Lower leg skin (tissue), 4 donors: ENCODE measurements around the gene SORCS2. TPM values are rescaled to one million over a fixed set of nuclear protein-coding genes. Genes with fewer than 3 reads are reported as not detected.

Experiments used
- DNase-seq, 2 donors: peaks; one replicate each; pipeline ENCODE4 v3.0.0-alpha.2; 2019; ENCODE audit warnings: low spot score in 2 of 2
- H3K4me3 ChIP-seq: fragments of 200-600 bp; sonication (generic); 2 replicates; pipeline ENCODE4 v1.5.1; 2017; ENCODE audit warnings: mild to moderate bottlenecking, low read depth; ENCODE audit not compliant: poor library complexity, severe bottlenecking
- POLR2A ChIP-seq, 2 donors: fragments of 450-650 bp; IDR thresholded peaks; one replicate each; pipeline ENCODE4 v1.6.1; 2016 to 2017; ENCODE audit warnings: antibody characterized with exemption in 2 of 2, mild to moderate bottlenecking in 1 of 2, moderate library complexity in 1 of 2
- WGBS, 2 donors: methylation state at CpG; one replicate each; pipeline ENCODE4 v1.1.5; 2018; 5-methylcytosine and 5-hydroxymethylcytosine counted together
- intact Hi-C: fragments of 100-400 bp; cut with DNase I; formaldehyde crosslinking; loops from one replicate; pipeline ENCODE4 v1.15.0; 2023; ENCODE audit warnings: low total_unique reads
- total RNA-seq, 4 donors: library from RNA; depleted of rRNA; stranded (reverse); fragments of >200 nt; gene quantifications; one replicate each; pipeline ENCODE4 v1.1.0, GENCODE V29; 2016
- TF ChIP-seq, protein P1 (sequence below), 3 donors: fragments of 450-650 bp; IDR thresholded peaks; one replicate each; pipeline ENCODE4 v1.5.1; 2016; ENCODE audit warnings: antibody characterized with exemption in 3 of 3, mild to moderate bottlenecking in 3 of 3, moderate library complexity in 2 of 3

Gene SORCS2
- total RNA-seq, 4 donors from 2014 or later = 1.1 to 6.4 (median 1.5) TPM

DNA sequence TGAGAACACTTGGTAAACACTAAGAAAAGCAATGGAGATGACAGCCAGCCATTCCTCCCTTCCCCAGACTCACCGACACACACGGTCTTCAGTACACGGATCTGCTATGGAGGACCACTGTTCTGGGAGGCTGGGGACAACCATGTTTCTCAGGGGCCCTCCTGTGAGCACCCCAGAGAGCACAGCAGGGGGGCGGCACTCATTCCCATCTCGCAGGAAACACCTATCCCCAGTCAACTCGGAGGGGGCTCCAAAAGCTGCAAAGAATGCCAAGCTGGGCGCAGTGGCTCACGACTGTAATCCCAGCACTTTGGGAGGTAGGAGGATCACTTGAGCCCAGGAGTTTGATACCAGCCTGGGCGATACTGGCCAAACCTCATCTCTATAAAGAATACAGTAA is 575.2 kb downstream of the SORCS2 start:
- DNase-seq = no peak
- TF ChIP-seq, protein P1, sequence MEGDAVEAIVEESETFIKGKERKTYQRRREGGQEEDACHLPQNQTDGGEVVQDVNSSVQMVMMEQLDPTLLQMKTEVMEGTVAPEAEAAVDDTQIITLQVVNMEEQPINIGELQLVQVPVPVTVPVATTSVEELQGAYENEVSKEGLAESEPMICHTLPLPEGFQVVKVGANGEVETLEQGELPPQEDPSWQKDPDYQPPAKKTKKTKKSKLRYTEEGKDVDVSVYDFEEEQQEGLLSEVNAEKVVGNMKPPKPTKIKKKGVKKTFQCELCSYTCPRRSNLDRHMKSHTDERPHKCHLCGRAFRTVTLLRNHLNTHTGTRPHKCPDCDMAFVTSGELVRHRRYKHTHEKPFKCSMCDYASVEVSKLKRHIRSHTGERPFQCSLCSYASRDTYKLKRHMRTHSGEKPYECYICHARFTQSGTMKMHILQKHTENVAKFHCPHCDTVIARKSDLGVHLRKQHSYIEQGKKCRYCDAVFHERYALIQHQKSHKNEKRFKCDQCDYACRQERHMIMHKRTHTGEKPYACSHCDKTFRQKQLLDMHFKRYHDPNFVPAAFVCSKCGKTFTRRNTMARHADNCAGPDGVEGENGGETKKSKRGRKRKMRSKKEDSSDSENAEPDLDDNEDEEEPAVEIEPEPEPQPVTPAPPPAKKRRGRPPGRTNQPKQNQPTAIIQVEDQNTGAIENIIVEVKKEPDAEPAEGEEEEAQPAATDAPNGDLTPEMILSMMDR (IDR thresholded peaks at IDR 0.05) = no peak
- no peak for TF ChIP-seq POLR2A (IDR thresholded peaks at IDR 0.05)
- intact Hi-C loops = no loop called here
- 71 to 87% methylated on average over 9 of the region's 9 CpGs for WGBS, 2 donors
- H3K4me3 ChIP-seq = no peak overlapping the region

DNA sequence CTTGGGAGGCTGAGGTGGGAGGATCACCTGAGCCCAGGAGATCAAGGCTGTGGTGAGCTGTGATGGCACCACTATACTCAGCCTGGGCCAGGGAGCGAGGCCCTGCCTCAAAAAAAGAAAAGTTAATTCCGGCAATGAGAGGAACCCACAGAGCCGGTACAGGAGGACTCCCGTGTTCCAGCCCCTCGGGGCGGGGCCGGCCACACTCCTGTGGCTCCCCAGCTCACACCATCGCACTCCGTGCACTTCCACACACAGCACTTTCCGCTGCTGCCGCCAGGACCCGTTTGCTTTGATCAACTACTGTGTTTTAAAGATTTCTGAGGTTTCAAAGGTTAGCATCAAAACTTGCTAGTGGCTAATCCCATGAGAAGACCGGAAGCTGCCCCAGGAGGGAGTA is 575.6 kb downstream of the SORCS2 start:
- intact Hi-C loops = no loop called here
- WGBS, 2 donors = 82 to 90% methylated on average over 13 of the region's 13 CpGs
- no peak for DNase-seq
- no peak overlapping the region for H3K4me3 ChIP-seq
- no peak for TF ChIP-seq POLR2A (IDR thresholded peaks at IDR 0.05)
- TF ChIP-seq, protein P1 (IDR thresholded peaks at IDR 0.05) = no peak

DNA sequence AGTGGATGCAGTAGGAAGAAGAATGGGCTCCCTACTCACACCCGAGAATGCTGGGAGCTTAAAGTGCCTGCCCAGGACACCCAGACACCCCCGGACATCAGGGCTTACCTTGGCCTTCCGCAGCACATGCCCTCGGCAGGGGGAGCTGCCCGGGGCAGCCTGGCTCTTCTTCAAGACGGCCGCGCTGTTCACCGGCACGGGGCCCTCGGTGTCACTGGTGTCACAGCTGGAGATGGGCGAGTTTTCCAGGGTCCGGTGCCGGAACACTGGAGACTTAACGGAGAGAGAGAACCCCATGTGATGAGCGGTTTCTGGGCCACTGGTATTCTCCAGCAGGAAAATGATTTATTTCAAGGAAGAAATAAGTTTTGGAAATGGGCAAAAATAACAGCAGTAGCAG is 576.4 kb downstream of the SORCS2 start:
- no peak for DNase-seq
- WGBS, 2 donors = 86 to 92% methylated on average over 15 to 16 of the region's 16 CpGs

DNA sequence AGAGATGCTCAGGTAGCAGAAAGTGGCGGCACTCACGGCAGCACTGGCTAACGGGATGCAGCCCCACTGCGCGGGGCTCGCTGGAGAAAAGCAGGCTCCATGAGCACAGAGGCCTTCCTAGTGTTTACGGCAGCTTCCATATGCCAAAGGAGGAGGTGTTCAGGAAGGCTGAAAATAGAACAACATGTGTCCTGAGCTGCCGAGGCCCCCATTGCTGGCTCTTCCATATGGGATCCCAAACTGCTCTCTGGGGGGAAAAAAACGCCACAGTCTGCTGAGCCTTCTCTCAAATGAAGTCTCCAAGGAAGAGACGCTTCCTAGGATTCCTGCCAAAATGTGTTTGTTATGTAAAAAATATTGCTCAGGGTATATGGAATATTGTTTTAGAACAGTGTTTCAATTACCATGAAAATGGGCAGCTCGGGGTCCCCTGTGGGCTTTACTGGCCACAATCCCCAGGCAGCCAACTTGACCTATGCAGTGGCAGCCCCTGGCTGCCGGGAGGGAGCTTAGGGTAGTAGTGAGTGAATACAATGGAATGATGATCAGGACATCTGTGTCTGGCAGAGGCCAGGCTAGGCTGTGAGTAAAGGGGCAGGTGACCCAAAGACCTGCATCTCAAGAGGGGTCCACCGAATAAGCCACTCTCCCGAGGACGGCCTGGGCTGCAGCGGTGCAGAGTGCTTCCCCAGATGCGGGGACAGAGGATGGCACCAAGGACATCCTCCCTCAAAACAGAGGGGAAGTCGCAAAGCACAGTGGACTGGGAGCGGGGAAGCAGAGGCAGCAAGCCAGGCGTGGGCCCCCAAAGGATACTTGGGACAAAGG is 577.3 kb downstream of the SORCS2 start:
- 84 to 88% methylated on average over 20 of the region's 20 CpGs for WGBS, 2 donors
- no peak for DNase-seq
- TF ChIP-seq POLR2A (IDR thresholded peaks at IDR 0.05) = no peak
- TF ChIP-seq, protein P1 (IDR thresholded peaks at IDR 0.05) = no peak
- intact Hi-C loops = no loop called here
- no peak overlapping the region for H3K4me3 ChIP-seq

More for the DNA sequence above, 576.4 kb downstream of the SORCS2 start:
- intact Hi-C loops = no loop called here
- H3K4me3 ChIP-seq = no peak overlapping the region
- TF ChIP-seq POLR2A (IDR thresholded peaks at IDR 0.05) = no peak
- TF ChIP-seq, protein P1 (IDR thresholded peaks at IDR 0.05) = no peak

DNA sequence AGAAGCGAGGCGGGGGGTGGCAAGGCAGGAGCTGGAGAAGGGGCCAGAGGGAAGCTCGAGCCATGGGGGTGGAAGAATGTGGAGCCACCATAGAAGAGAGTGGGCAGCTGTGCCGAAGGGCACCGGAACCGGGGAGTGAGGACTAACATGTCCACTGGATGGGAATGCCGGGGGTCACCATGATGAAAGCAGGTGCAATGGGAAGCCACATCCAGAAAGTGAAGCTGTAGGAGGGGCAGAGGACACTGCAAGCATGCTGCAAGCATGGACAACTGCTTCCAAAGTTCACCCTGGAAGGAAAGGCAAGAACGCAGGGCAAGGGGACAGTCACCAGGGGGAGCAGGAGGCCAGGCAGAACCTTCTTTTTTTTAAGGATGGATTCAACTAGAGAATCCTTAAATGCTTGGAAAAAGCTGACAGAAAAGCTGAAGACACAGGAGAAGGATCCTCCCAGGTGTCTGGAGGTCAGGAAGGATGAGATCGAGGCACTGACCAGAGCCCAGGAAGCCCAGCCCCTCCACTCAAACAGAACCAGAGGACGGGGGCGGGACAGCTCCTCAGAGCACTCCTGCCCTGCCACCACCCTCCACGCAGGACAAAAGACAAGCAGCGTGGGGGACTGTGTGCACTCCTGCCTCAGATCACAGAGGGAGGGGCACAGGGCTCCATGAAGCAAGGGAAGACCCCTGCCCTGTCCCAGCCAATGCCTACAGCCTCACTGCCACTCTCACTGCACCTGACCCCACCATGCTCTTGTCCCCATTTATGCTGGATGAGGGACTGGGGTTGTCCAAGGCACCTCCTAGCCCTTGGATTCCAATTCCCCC is 578.1 kb downstream of the SORCS2 start:
- H3K4me3 ChIP-seq = no peak overlapping the region
- no peak for DNase-seq
- WGBS, 2 donors = 84 to 88% methylated on average over 13 of the region's 13 CpGs
- intact Hi-C loops = no loop called here
- TF ChIP-seq POLR2A (IDR thresholded peaks at IDR 0.05) = no peak
- TF ChIP-seq, protein P1 (IDR thresholded peaks at IDR 0.05) = no peak
